NCI-H2196 treated with DMSO at 0.1 percent for 48 hours (cell line): ENCODE results near the gene MCRS1.
A peak's percentile ranks its signal among the peaks of the same experiment; 100 is the strongest.
"Not testable (repeated sequence)": the region's sequence is repeated elsewhere in the genome, so short reads cannot be mapped to it uniquely, and the experiment has no call there.

Source experiments
- DNase-seq: peaks from one replicate; lab custom pipeline; 2025; ENCODE audit not compliant: unreplicated experiment; lab: John Stamatoyannopoulos, UW

The MCRS1 gene, protein sequence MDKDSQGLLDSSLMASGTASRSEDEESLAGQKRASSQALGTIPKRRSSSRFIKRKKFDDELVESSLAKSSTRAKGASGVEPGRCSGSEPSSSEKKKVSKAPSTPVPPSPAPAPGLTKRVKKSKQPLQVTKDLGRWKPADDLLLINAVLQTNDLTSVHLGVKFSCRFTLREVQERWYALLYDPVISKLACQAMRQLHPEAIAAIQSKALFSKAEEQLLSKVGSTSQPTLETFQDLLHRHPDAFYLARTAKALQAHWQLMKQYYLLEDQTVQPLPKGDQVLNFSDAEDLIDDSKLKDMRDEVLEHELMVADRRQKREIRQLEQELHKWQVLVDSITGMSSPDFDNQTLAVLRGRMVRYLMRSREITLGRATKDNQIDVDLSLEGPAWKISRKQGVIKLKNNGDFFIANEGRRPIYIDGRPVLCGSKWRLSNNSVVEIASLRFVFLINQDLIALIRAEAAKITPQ

GRCh38 chr12:49567611-49568441, at the start of gene MCRS1:
MCRS1 (minus strand) TSS chr12:49568142; CDS start chr12:49566731, 1,411 bp downstream.
- peak; percentile 75 for DNase-seq

DNA sequence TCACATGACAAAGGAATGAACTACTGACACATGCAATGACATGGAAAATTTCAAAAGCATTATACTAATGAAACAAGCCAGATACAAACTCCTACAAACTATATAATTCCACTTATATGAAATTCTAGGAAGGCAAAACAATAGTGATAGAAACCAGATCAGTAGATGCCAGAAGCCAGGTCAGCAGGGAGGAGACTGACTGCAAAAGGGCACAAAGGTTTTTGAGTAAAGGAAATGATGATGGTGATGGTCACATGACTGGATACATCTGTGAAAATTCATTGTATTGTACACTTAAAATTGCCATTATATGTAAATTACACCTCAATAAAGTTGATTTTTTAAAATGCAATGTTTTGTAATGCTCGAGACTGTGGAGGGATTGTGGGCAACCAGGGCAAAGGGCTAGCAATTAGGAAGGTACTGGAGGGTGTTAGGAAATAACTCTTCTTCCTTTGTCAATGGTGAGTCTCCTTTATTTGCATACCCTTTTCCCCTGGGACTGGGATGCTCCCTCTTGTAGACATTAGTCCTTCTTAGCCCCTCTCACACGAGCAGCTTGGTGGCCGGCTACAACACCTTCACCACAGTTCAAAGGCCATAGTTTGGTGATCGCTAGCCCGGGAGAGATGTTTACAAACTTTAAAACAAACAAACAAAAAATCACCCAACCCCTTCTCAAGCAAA, 48.7 kb upstream of the MCRS1 start:
- DNase-seq: no peak

GRCh38 chr12:49615725-49616124, 47.8 kb upstream of the MCRS1 start:
- no peak for DNase-seq

GRCh38 chr12:49612210-49612609, 44.3 kb upstream of the MCRS1 start:
- DNase-seq: no peak

DNA sequence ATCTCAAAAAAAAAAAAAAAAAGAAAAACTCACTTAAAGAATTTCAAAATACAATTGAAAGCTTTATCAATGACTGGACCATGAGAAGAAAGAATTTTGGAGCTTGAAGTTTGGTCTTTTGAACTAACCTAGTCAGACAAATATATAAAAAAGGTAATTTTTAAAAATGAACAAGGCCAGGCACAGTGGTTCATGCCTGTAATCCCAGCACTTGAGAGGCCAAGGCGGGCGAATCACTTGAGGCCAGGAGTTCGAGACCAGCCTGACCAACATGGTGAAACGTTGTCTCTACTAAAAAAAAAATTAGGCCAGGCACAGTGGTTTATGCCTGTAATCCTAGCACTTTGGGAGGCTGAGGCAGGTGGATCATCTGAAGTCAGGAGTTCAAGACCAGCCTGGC, 42.8 kb upstream of the MCRS1 start:
- DNase-seq: not testable (repeated sequence)

DNA sequence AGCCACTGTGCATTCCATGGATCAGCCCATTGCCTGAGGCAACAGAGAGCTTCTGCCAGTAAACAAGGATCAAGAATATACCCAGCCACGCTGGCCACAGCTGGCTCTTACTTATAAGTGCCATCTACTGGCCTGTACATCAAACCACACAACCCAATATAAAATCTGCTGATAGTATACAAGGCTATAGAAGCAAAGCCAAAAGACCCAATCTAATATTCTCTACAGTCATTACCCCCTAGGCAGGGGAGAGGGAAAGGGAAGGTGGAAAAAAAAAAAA, 41.9 kb upstream of the MCRS1 start:
- DNase-seq: no peak

DNA sequence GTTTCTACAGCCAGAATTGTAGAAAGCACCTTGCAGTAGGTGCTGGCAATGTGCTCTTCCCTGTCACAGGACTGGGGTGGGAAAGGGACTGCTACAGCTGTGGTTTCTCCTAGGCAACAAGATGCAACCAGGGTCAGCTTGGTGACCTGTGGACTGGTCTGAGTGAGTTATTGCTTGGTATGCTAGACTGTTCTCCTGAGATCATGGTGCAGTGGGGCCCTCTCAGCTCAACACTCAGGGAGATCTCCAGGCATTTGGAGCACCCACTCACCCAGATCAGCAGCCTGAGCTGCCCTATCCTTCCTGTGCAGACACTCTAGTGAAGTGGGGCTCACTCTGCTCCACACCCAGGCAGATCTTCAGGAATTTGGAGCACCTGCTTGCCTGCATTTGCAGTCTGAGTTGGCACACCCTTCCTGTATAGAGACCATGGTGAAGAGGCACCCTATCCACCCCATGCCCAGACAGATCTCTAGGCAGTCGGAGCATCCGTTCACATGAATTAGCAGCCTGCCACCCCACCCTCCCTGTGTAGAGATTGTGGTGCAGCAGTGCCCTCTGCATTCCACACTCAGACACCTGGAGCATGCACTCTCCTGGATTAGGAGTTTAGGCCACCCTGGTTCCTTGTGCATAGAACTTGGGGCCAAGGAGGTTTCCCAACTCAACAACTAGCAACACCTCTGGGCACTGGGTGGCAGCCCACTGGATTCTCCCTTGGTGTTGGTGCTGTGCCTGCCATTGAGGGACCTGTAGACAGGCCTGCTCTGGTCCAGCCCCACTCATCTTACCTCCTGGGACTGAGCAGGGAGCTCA, 41.3 kb upstream of the MCRS1 start:
- DNase-seq: no peak

- DNase-seq: not testable (repeated sequence)
Observed at GRCh38 chr12:49605539-49605938, 37.6 kb upstream of the MCRS1 start, which contains the start of gene FAM186B. FAM186B (minus strand) TSS chr12:49605639; CDS start chr12:49605477, 162 bp downstream.

DNA sequence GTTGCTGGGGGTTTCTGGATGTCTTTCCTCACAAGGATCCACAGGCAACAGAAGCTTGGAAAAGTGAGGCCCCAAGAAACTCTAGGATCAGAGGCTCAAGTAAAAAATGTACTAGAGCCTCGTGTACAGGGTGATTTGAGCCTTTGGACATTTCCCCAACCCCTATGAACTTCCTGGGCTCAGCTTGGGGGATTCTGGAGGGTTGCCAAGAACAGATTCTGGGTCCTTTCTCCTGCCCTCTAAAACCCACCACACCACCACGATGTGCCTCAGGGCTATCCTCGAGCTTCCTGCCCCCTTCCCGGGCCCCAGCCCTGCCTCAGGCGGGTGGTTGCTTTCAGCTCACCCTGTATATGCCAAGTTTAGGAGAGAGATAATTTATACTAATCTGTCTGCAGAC, 36.9 kb upstream of the MCRS1 start:
- no peak for DNase-seq

GRCh38 chr12:49603721-49604120, 35.8 kb upstream of the MCRS1 start:
- no peak for DNase-seq

- no peak for DNase-seq
Observed at GRCh38 chr12:49599961-49600360, 32.0 kb upstream of the MCRS1 start.

DNA sequence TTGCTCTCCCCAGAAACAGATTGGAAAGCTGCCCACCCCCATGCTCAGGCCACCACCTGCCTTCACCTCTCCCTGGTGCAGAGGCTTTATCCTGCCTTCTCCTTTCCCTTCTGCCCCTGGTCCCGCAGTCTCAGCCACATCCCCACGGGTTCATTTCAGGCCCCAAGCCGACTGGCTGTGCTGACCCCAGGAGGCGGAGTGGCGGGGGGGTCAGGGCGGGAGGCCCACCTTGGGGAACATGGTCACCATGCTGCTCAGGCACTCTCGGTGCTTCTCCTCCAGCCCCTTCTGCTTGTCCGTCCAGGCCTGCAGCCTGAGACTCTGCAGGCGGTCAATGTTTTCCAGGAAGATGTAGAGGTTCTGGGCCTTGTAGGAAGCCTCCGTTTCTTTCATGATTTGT, 30.6 kb upstream of the MCRS1 start:
- no peak for DNase-seq

DNA sequence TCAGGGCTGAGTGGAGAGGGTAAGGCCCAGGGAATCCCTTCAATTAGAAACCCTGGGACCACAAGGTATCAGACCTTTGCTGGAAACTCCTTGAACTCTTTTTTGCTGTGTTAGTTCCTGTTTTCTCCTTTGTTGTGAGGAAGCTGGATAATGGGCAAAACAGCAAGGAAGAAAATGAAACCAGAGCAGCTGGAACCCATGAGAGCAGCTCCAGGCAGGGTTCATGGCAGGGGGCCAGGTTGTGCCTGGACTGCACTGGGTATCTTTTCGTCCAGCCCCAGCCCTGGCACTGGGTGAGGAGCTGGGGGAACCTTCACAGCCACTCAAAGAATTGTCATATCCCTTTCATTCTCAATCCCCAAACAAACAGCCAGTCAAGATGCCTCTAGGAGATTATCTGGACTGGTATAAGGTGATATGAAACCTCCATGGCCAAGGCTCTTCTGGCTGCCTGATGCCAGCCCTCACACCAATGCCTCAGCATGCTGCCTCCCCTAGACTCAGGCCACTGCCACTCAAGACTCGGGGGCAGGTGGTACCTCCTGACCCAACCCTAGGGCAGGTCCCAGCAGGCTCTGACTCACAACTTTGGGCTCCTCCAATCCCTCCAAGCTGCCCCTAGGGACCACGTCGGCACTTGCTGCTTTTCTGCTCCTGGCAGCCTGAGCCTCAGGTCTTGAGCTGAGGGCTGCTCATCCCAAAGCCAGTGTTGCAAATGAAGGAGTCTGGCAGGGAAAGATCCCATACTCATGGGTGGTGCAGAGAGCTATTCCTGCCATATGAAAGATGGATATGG, 21.0 kb upstream of the MCRS1 start:
- peak; percentile 38 for DNase-seq

GRCh38 chr12:49588281-49588680, 20.3 kb upstream of the MCRS1 start:
- DNase-seq: no peak

DNA sequence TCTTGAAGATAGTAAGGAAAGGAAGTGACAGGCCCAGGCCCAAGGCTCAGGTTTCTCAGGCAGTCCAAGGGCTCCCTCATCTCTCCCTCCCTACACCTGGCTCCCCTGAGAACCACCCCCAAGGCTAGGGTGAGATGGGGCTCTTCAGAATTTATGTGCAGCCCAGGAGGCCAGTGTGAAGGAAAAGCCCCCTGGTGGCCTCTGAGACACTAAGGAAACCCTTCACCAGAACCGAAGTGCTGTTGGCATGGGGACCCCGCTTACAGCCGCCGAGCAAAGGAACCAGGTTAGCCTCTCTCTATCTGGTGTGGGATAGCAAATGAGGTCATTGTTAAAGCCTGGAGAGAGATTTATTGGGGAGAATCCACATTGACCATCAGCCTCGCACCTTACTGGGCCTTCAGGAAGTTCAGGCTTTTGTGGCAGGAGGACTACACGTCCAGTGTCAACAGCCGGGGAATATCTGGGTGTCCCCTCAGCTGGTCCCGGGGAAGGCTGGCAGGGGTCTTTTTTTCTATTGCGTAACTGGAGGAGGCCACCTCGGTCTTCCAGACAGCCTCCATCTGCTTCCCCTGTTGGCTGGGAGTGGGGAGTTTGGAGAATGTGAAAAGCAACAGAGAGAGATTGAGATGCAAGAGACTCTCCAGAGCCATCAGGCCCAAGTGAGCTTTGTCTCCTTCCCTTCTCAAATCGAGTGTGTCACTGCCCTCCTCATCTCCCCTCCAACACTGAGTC, 19.4 kb upstream of the MCRS1 start:
- DNase-seq: no peak

DNA sequence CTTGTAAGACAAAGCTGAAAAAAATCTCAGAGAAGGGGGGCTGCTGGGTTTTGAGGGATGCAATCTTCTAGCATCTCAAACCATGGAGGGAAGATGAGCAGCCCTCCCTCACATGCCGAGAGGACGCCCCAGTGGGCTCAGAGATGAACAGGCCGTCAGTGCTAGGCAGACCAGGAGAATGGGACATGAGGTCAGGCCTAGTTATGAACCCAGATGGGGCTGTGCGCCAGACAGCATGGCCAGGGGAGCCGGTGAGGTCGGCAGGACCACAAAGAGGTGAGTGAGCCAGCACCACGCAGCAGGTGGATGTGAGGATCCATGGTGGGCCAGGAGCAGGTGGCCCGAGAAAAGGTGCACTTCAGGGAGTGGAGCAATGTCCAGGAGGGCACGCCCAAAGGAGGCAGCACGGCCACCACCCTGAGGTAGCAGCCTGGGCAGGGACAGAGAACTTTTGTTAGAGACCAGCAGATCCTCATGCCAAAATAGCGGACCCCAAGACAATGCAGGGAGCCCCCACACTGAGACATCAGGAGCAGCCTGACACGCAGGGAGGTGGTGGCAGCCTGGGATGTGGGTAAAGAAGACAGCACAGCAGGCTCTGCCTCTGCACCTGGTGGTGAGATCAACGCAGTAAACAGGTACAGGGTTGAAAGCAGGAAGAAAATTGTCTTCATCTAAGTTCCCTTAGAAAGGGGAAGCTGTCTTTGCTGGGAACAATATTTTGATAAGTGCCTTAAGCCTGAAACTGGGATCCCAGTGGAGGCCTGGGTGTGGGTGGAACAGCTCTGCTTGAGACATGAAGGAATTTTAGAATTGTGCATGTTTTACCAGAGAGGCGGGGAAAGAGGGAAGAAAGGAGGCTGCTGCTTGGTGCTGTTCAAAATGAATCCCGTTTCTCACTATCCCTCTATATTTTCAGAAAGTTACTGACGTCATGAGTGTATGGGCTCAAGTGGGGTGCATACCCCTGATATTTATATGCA, 17.8 kb upstream of the MCRS1 start:
- DNase-seq: no peak

DNA sequence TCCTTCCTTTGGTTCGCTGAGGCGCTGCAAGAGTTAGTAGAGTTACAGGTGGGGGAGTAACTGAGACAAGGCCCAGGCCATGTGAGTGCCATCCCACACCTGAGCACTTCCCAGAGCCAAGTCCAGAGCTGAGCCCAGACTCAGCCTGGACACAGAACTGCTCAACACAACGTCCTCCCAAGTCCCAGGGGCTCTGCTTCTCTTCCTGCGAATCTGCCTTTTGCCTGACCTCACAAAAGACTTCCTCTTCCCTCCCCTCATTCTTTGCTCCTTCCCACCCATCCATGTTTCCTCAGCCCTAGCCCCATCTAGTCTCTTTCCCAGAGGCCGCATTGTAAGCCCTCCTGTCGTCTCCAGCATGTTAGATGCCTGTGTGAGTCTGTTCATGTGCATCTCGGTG, 16.6 kb upstream of the MCRS1 start:
- no peak for DNase-seq
